Fibroblast of peridontal ligament (primary cell): ENCODE measurements around the gene TCERG1.

Experiments used
- DNase-seq: peaks from one replicate; pipeline ENCODE4 v3.0.0-alpha.2; 2010; ENCODE audit errors: extremely low read depth

The TCERG1 gene

DNA sequence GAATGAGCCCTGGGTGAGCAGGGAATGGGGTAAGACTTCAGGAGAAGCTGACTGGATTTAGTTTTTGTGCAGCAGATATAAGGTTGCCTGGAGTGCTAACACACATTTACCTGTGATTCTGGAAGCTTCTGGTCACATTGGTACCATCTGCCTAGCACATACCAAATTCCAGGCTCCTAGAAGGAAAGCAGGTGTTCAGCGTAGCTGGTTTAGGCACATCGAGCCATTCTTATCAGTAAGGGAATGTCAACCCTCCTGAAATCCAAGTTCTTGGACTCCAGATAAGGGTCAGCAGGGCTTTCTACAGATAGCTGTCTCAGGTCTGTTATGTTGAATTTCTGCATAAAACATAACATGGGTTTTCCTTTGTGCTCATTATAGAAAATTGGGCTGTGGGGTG, 10.3 kb downstream of the TCERG1 start:
- DNase-seq, result no peak

DNA sequence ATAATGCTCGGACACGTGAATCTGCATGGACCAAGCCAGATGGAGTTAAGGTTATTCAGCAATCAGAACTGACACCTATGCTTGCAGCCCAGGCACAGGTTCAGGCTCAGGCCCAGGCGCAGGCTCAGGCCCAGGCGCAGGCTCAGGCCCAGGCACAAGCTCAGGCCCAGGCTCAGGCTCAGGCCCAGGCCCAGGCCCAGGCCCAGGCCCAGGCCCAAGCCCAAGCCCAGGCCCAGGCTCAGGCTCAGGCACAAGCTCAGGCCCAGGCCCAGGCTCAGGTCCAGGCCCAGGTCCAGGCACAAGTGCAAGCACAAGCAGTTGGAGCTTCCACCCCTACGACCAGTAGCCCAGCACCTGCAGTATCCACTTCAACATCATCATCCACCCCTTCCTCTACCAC, 11.8 kb downstream of the TCERG1 start:
- no peak for DNase-seq

DNA sequence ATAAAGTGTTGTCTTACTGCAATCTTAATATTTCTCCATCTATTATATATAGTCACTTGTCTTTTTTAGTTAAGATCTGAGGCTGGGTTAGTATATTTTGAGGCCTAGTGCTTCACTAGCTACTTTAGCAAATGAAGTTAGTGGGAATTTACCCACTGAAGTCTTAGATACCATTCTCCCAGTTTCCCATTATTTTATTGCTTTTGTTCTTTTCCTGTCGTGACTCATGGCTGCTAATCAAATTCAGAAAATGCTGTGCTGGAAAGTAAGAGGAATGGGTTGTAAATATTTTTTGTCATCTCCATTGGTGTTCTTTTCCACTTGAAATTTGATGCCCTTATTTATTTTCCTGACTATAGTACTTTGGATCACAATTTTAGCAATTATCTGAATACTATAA, 14.2 kb downstream of the TCERG1 start:
- peak; percentile 10 for DNase-seq

DNA sequence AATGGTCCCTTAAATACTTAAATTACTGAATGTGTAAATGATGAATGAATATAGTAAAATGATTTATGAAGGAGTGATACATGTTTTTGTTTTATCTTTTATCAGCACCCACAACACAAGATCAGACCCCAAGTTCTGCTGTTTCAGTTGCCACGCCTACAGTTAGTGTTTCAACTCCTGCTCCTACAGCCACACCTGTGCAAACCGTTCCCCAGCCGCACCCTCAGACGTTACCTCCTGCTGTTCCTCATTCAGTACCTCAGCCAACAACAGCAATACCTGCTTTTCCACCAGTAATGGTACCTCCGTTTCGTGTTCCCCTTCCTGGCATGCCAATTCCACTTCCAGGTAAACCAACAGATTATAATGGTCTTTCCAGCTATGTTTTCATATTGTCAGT, 16.3 kb downstream of the TCERG1 start:
- DNase-seq, result no peak

DNA sequence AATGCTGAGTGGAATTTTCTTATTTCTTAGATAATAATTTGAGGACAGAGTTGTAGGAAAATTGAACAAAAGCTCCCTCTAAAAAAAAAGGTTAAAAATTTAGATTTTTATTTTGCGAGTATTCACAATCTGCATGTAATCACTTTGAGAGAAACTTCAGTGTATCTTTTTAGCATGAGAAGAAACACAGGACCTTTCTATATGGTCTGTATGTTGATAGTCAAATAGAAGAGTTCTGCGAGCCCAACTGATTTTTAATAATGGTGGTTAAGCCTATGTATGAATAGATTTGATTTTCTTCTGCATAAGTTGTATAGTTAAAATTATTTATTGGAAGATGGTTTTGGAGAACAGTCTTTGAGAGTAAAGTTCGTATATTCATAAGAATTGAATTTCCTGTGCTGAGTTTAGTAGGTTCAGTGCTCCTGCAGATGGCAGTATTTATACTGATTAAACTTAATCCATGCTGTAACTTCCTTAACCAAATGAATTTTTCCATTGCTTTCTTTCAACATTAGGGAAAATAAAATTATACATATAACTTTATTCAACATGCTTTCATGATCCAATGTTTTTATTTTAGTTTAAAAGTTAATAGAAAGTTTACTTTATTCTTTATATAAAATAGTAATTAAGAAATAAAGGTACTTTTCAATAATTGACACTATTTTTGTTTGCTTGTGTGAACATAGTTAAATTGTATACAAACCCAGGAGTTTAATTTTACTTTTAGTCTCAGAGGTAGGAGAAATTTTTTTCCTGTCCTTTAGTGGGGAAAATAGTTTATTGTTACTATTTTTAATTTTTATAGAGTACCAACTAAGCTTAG, 19.6 kb downstream of the TCERG1 start:
- DNase-seq, result peak; percentile 45

DNA sequence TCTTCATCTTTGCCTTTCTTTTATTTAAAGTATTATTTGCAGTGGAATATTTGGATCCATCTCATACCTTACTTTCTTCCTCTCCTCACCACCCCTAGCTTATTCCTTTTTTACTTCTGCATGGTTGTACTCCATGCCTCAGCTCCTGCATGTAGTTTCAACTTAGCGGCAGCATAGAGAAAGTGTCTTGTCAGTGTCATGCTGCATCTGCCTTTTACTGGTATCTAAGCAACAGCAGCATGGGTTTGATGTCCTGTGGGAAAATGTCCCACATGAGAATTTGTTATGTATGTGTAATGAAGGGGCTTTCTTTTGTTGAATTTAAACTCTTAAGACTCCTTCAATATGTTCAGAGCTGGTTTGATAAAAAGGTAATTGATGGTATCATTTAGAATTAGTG, 20.6 kb downstream of the TCERG1 start:
- DNase-seq, result no peak

DNA sequence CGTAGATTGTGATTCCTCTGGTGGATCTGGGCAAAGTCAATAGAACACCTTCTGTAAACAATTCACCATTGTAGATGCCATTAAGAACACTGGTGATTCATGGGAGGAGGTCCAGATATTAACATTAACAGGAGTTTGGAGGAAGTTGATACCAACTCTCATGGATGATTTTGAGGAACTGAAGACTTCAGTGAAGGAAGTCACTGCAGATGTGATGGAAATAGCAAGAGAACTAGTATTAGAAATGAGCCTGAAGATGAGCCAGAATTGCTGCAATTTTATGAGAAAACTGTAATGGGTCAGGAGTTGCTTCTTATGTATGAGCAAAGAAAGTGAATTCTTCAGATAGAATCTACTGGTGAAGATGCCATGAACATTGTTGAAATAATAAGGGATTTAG, 26.9 kb downstream of the TCERG1 start:
- no peak for DNase-seq

DNA sequence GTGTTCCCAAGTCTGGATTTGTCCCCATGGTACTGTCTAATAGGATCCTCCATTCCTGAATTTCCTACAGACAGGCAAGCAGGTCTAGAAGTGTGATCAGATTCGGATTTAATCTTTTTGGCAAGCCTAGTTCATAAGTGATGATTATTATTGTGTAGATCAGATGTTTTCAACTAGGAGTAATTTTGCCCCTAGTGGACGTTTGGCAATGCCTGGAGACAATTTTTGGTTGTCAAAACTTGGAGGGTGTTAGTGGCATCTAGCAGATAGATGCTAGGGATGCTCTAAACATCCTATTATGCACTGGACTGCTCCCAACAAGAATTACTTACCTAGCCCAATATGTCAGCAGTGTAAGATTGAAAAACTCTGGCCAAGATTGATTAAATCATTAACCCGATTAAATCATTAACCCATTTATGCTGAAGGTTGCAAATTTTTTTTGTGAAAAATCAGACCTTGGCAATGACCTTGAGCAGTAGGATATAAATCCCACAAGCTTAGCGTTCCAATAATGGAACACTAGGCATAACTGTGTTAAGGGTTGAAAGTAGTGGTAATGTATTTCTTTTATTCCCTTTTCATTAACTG, 28.2 kb downstream of the TCERG1 start:
- no peak for DNase-seq

DNA sequence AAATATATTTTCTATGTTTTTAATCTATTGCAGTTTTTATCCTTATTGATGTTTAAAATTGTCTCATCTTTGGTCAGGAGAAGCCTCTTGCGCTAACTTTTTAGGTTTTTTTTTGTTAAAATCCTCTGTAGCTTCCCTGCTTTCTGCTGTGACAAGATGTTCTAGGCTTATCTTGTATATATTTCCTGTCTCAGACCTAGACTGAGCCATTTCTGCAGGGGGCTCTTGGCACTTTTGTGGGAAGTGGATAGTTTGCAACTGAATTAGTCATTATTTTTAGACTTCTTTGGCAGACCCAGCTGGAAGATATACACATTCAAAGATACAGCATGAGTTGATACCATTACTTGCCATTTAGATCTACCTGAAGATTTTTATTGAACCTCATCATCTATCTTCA, 28.8 kb downstream of the TCERG1 start:
- no peak for DNase-seq

DNA sequence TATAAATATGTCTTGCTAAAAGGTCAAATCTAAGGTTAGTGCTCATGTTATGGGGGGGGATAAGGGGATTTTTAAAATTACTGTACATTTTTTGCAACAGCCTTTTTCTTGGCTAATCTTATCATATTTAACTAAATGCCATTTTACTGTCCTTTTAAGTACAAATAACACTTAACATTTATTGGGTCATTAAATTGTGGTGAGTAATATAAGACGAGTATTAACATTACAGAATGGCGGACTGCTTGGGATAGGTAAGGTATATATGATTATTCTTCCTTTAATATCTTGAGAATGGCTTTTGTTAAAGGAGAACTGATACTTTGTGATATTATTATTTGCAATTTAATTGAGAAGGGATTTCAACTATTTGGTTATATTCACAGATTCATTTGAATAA, 35.6 kb downstream of the TCERG1 start:
- DNase-seq, result no peak

DNA sequence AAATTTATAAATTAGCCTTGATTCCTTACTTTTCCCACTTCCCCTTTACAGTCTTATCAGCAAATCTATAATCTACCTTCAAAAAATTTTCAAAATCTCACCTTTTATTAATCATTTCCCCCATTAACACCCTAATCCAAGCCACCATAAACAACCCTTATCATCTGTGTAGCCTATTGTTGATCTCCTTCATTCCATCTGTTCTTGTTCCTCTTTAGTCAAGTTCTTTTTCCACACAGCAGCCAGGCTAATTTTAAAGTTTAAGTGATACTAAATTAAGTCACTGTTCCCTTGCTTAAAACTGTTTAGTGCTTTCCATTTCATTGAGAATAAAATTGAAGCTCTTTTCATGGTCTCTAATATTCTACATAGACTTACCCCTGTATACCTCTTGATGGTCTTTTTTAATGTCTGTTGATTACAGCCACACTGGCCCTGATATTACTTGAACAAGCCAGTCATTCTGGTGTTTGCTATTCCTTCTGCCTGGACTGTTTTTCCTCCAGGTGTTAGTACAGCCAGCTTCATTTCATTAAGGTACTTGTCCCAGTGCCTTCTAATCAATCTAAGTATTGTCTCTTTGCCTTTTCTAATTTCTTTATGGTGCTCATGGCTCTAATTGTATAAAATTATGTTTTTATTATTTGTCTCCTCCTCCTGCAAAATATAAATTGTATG, 37.7 kb downstream of the TCERG1 start:
- DNase-seq, result no peak

DNA sequence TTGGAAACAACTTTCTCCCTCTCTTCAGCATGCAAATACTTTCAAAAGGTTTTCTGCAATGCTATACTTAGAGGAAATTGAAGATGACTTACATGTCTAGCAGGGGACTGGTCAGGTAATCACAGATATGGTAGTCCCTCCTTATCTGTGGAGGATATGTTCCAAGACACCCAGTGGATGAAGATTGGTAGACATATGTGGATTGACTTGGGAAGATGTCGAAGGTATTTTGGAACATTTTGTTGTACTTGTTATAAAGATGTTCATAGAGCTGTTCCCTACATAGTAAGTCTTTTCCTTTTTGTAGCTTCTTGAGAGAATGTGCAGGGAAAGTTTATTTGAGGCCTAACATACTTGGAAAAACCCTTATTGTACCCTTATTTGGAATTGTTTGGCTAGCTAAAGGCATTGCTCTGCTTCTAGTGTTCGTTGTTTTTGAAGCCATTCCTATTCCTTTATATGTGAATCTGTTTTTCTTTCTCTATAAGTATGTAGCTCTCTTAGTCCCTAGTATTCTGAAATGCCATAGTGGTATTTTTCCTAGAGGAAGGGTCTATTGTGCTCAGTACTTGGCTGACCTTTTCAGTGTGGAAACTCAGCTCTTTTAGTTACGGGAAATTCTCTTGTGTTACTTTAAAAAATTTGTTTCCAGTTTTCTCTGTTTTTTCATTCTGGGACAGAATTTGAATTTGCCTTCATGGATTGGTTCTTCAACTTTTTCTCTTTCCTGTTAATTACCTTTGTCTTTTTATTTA, 43.1 kb downstream of the TCERG1 start:
- no peak for DNase-seq

DNA sequence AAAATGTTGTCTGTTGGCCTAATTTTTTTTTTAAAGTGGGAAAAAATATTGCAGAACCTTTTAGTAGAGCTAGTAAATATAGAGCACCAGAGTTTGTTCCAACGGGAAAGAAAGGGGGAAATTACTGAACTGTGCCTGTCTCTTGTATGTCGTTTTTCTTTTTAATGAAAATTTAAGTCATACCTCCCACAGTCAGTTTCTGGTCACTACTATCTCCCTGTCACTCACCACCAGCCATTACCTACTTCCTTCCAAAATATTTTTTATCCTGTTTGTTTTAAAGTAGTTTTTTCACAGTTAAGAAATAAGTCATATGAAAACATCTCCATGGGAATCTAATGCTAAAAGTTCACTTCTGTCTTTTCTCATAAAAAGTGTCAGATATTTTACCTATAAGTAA, 47.5 kb downstream of the TCERG1 start:
- DNase-seq, result no peak

DNA sequence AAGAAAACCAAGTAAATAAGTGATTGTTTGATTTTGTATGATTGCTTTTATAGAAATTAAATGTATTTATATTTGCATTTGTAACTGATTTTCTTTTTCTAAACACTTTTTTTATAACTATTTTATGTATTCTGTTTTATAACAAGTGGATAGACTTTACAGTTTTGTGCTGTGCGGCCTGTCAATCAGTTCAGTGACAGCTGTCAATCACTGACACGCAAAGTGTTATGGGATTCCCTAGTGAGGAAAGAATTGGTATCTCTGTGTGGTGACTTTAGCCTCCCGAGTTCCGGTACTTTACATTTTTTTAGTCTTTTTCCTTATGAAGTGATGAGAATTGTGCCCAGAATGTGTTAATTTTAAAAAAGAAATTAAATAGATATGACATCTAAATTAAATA, 52.5 kb downstream of the TCERG1 start:
- DNase-seq, result no peak

DNA sequence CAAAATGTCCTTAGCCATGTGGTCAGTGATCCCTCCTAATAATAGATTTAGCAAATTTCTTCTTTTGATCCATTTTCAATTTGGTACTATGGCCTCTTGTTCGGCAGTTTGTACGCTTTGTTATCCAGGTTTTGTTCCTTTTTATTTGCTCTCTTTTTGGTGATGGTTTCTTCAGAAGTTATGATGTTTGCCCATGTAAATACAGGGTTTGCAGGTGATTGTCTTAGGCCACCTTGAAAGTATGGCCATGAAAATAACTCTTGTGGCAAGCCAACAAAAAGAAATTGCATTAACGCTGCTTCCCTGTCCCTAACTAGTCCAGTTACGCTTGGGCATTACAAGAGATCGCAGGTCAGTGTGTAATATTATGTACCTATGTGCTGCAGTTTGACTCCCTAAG, 60.3 kb downstream of the TCERG1 start:
- DNase-seq, result no peak

DNA sequence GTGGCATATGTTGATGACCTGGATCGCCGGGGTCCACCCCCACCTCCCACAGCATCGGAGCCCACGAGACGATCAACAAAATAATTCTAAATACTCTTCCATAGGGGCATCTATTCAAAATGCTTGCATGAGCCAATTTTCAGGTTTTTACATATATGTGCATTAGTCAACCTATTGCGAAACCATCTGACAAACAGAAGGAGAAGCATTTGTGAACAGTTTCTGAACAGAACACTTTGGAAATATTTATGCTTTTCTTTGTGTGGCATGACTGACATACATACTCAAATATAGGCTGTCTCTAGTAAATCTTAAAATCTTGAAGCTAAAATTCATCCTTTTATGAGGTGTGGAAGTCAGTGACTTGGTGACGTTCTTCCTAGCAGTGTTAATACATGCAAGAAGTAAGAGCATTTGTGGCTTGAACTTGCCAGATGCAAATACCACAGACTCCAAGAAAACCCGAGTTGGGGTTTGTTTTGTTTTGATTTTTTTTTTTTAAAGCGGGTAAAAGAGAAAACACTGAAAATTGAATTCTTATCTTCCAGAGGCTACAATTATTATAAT, 63.5 kb downstream of the TCERG1 start:
- peak; percentile 30 for DNase-seq

DNA sequence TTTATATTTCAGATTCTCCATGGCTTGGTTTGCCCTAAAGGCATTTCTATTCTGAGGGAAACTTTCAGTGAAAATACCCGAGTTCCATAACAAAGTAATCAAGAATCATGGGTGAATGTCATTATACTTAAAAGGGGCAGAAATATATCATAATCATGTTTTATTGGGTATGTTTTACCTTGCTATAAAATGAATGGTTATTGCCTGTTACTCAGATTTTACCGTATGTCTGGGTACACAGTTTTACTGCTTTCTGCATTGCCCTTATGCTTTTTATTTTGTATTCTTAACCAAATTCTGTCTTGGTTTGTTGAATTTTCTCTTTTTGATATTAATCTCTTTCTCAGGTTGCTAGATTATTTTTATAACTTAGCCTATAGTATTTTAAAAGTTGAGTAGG, 66.3 kb downstream of the TCERG1 start:
- DNase-seq, result no peak

DNA sequence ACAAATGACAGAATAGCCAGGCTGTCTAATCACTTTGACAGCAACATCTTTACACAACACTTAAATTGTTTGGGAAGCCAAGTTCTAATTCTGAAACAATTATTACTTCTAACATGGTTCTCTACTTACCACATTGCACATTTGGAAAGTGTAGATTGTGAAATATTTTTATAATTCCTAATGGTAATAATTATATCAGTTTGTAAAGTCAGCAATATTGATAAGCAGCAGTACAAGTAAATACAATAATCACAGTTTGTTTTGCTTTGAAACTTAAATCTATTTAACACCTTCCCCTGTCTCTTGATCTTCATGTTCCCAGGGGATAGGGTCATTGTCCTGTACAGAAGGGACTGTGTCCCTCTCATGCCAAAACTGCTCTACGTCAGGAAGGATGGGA, 67.4 kb downstream of the TCERG1 start:
- DNase-seq, result no peak

DNA sequence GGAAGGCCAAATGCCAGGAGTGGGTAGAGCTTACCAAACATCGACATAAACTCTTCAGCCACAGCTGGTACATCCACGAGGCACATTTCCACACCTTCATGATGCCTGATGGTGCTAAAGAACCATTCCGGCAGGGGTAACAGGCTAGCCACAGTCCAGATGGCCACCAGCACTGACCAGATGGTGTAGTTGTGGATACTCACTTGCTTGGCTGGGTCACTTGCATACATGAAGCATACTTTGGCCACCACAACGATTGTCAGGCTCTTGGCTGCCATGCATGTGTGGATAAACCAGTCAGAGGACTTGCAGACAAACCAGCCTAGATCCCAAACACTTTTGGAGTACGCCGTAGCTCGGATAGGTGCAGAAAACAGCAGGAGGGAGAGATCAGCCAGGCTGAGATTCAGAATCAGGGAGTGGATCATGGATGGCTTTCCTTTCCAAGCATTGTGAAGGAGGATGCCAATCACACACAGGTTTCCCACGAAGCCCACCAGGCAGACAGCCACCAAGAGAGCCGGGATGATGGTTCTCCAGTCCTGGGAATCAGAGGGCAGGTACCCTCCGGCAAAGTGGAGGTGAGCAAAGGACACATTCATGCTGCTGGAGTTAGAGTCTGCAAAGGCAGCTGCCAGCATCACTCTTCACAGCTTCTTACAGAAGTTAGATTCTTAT, 68.5 kb downstream of the TCERG1 start:
- DNase-seq, result no peak

DNA sequence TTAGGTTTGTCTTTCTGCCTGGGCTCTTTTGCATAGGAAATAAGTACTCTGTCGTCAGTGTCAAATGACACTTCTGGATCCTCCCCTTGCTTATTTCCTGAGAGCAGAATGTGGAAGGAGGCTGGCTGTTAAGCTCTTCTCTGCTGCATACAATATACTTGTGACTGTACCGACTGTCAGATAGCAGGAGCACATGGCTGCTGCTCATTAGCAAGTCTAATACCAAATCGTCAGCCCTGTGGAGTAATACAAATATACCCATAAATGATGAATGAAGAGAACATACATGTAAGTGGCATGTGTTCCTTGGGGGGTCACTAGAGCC, 69.0 kb downstream of the TCERG1 start, which contains the start of gene GPR151:
Gene GPR151, minus strand, starts transcription at position 40 of the 325 bp plus-strand sequence. CDS start 77 bp downstream, outside the sequence.
- peak; percentile 3 for DNase-seq

DNA sequence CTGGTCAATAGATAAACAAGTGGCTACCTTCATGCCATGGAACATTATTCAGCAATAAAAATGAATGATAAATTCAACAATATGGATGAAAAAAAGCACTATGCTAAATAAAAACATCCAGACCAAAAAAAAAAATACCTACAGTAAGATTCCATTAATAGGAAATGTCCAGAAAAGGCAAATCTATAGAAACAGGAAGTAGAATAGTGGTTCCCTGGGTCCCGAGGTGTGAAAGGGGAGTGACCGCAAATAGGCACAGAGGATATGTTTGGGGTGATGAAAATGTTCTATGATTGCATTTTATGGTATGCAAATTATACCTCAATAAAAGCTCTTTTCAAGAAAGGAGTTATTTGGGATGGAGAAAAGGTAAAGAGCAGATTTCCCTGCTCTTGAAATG, 72.4 kb downstream of the TCERG1 start:
- no peak for DNase-seq

DNA sequence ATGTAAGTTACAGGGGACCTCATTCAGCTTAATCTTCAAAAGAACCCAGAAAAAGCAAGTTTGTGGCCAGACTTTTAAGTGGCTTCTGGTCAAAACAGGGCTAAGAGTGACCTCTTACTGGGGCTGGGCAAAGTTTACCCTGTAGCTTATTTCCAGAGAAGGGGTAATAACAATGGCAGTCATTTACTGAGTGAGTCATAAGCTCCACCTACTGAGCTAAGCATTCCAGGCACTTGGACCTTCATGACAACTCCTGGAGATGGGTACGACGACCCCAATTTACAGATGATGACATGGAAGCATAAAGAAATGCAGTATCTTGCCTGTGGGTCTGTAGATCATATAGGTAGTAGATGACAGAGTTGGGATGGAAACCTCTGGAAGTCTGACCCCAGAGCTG, 73.6 kb downstream of the TCERG1 start:
- DNase-seq, result no peak
